NAMALWA (cell line): ENCODE data around the gene DNAI2.
A peak's percentile ranks its signal among the peaks of the same experiment; 100 is the strongest.
"Not testable (repeated sequence)": the region's sequence is repeated elsewhere in the genome, so short reads cannot be mapped to it uniquely, and the experiment has no call there.

Source experiments
- DNase-seq: peaks from one replicate; pipeline ENCODE4 v3.0.0-alpha.2; 2015; ENCODE audit warnings: low spot score

The DNAI2 gene

DNA sequence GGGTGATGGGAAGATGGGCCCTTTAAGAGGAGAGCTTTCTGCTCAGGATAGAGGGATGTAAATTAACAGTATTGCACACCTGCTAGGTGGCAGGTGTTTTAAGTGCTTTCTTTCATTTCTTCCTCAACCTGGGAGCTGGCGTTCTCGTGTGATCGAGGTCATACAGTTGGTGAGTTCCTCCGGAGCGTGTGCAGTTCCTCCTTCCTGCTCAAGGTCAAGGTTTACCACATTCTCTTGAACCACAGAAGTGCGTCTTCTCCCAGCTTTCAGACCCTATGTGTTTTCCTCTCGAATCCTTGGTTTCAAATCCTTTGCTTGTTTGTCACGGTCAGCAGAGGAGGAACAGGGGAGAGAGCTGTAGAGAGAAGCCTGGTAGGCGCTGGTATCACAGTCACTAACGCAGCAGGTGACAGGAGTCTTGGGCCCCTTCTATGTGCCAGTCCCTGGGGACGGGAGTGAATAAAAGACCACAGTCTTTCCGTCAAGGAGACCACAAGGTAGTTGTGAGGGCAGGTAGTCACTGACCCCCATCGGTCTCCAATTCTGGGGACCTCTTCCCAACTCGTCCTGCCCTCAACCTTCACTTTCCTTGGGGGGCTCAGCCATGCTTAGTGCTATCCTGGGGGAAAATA, 791 bp downstream of the DNAI2 start:
- no peak for DNase-seq

DNA sequence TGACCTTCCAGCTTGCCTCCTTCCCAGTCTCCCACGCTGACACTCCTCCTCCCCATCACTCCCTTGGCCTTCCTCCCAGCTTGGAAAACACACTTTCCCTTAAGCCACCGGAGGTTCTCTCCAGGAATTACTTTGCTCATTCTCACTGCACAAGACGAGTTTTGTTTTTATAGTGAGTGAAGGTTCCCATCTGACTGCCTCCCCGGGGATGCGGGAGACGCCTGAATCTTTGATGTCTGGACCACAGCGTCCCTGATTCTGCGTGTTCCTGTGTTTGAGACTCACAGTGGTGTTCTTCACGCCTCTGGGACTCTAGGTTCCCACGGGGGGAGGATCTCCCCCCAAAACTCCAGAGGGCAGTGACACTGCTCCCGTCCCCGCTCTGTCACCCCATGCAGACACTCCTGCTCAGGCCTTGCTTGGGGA, 2.0 kb downstream of the DNAI2 start:
- no peak for DNase-seq

DNA sequence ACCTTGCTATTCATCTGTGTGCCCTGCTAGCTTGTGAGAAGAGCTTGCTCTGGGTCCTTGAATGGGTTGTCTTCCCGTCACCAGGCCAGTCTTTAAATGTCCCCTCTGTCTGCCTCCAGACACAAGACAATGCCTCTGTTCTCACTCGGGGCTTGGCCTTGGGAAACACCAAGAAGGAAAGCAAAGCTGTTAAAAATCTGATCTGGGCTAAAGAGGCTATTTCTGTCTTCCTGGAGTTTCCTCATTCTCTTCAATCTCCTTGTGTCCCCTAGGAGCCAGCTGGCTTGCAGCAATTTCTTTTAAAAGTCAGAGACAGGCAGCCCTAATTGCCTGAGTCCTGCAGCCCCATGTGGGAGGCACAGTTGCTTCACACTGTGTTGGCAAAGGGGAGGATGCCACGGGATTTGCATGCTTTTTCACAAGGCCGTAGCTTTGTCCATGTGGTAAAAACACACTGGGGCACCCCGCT, 2.5 kb downstream of the DNAI2 start:
- no peak for DNase-seq

- no peak for DNase-seq
Measured at GRCh38 chr17:74277935-74278334, 3.9 kb downstream of the DNAI2 start.

DNA sequence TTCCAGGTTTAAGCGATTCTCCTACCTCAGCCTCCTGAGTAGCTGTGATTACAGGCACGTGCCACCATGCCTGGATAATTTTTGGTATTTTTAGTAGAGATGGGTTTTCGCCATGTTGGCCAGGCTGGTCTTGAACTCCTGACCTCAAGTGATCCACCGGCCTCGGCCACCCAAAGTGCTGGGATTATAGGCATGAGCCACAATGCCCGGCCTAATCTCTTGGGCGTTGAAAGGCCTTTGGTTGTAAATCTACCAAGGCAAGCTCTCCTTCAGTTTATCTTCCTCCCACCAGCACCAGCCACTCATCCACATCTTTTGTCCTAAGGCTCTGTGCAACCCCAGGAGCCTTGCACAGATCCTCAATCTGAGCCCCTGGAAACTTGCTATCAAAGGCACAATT, 5.6 kb downstream of the DNAI2 start:
- DNase-seq, result not testable (repeated sequence)

GRCh38 chr17:74280093-74280513, 6.1 kb downstream of the DNAI2 start:
- no peak for DNase-seq

- DNase-seq, result no peak
Measured at GRCh38 chr17:74281799-74282198, 7.8 kb downstream of the DNAI2 start.

DNA sequence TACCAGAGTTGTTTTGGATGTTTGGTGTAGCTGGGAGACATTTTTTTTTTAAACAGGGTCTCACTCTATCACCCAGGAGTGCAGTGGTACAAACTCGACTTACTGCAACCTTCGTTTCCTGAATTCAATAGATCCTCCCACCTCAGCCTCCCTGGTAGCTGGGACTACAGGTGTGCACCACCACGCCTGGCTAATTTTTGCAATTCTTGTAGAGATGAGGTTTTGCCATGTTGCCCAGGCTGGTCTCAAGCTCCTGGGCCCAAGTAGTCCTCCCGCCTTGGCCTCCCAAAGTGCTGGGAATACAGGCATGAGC, 8.2 kb downstream of the DNAI2 start:
- DNase-seq, result not testable (repeated sequence)

GRCh38 chr17:74282587-74283370, 8.7 kb downstream of the DNAI2 start:
- no peak for DNase-seq

DNA sequence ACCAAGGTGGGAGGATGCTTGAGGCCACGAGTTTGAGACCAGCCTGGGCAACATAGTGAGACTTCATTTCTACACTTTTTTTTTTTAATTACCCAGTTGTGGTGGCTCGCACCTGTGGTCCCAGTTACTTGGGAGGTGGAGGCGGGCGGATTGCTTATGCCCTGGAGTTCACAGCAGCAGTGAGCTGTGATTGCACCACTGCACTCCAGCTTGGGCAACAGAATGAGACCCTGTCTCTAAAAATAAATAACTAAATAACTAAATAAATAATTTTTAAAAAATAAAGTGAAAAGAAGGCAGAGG, 9.3 kb downstream of the DNAI2 start:
- DNase-seq, result no peak

GRCh38 chr17:74287031-74287602, 13.1 kb downstream of the DNAI2 start:
- DNase-seq, result no peak

DNA sequence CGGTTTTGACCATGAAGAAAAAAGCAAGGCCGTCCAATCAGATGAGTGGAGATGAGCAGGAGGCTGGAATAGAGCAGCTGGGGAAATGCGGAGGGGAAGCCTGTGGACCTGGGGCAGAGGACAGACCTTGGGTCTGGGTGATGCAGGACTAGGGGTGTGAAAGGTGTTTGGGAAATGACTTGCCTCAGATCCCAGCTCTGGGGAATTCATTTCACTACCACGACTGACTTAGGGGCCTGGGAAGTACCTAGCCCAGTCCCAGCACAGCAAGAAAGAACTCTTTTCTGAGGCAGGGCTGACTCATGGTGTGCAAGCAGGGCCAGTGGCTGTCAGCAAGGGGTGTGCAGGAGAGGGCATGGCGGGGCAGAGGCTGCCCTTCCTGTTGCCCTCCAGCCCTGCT, 14.8 kb downstream of the DNAI2 start:
- DNase-seq, result no peak

GRCh38 chr17:74289688-74290087, 15.7 kb downstream of the DNAI2 start:
- no peak for DNase-seq

GRCh38 chr17:74290340-74290739, 16.3 kb downstream of the DNAI2 start:
- DNase-seq, result no peak

- no peak for DNase-seq
Measured at GRCh38 chr17:74292495-74292894, 18.5 kb downstream of the DNAI2 start.

DNA sequence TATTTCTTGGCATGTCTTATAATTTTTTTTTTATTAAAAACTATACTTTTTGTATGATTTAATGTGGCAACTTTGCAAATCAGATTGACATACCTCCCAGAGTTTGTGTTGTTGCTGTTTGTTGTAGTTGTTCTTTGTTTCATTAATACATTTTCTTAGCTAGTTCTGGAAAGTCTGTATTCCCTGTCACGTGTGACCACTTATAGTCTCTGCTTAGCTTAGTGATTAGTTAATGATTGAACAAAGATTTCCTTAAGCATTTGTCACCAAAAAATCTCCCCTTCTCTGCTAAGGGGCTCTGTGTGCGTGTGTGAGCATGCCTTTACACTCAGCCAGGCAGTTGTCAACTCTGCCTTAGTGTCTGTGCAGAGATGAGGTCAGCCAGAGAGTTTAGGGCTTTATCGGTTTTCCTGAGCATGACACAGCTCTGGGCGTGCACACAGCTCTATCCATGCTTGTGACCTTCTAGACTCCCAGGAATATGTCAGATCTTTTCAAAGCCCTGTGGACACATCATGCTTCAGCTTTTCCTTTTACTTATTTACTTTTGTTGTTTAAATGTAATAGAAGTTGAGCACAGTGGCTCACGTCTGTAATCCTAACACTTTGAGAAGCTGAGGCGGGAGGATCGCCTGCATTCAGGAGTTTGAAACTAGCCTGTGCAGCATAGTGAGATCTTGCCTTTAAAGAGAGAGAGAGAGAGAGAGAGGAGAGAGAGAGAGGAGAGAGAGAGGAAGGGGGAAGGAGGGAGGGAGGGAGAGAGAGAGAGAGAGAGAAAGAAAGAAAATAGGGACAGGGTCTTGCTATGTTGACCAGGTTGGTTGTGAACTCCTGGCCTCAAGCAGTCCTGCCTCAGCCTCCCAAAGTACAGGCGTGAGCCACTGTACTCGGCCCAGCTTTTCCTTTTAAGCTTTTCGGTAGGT, 21.9 kb downstream of the DNAI2 start:
- no peak for DNase-seq

- peak; percentile 52 for DNase-seq
Measured at GRCh38 chr17:74296548-74296936, 22.5 kb downstream of the DNAI2 start.

- no peak for DNase-seq
Measured at GRCh38 chr17:74297941-74298340, 23.9 kb downstream of the DNAI2 start.

DNA sequence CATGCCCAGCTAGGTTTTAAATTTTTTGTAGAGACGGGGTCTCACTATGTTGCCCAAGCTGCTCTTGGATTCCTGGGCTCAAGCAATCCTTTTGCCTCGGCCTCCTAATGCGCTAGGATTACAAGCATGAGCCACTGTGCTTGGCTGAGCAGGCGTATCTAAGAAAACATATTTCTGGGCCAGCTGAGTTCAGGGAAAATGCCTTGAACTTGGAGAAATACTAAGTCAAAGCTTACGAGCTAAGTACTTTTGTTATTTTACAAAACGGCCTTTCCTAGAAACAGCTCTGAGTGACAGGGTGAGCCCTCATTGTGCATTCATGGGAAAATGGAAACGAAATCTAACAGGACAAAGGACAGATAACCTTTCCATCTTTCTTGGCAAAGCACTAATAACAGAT, 24.7 kb downstream of the DNAI2 start:
- DNase-seq, result no peak

DNA sequence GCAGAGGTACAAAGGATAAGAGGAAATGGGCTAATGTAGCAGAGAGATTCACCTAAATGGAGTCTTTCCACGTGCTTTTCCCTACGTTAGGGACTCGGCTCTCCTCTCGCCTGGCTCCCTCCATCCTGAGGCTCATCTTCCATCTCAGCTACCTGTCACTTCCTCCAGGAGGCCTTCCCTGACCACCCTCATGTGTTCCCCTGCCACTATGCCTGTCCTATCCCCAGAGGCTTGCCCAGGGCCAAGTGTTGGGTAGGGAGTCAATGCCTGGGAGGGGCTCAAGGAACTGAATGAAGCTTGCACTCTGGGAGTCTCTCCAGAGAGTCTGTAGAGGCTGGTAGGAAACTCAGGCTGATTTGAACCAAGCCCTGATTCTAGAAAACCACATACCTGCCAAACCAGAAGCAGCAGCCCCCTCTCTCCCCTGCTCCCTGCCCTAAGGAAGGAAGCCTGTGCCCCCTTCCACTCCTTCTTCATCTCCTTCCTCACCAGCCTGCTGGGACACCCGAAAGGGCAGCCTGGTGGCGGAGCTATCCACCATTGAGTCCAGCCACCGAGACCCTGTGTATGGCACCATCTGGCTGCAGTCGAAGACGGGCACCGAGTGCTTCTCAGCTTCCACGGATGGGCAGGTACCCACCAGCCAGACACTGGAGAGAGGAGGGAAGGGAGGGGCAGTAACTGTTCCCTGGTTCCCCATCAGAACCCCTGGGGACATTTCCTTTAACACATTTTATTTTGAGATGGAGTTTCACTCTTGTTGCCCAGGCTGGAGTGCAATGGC, 25.4 kb downstream of the DNAI2 start:
- DNase-seq, result no peak

DNA sequence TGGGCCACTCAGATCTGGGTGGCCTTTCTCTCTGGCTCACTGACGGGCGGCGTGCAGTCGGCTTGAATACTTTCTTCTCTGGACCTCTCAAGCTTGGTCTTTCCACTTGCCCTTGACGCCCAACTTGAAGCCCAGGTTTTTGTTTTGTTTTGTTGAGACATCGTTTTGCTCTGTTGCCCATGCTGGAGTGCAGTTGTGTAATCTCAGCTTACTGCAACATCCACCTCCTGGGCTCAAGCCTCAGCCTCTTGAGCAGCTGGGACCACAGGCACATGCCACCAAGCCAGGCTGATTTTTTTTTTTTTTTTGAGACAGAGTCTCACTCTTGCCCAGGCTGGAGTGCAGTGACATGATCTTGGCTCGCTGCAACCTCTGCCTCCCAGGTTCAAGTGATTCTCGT, 29.3 kb downstream of the DNAI2 start:
- peak; percentile 24 for DNase-seq

GRCh38 chr17:74304184-74304583, 30.1 kb downstream of the DNAI2 start:
- no peak for DNase-seq
